ENCODE results near the gene GPC6.
A peak's percentile ranks its signal among the peaks of the same experiment; 100 is the strongest.

Gene GPC6

GRCh38 chr13:94236132-94236531 is 1009.5 kb downstream of the GPC6 start:
- DNase-seq, result no peak

DNA sequence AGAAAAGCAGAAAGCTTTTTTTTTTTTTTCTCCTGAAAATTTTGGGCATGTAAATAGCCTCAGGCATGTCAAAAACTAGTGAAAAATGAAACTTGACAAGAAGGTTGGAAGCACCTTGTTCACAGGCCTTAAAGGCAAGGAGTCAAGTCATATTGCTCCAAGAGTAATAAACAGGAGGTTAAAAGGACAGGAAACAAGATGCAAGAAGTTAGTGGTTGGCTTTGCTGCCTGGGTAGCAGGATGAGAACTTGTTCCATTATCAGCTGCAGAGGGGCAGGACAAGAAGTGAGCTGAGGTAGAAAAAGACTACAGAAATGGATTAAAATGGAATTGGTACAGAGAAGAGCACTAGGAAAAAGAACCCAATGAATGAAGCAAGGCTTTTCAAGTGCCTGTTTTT is 1010.3 kb downstream of the GPC6 start:
- DNase-seq, result no peak

GRCh38 chr13:94239135-94239534 is 1012.5 kb downstream of the GPC6 start:
- no peak for DNase-seq

DNA sequence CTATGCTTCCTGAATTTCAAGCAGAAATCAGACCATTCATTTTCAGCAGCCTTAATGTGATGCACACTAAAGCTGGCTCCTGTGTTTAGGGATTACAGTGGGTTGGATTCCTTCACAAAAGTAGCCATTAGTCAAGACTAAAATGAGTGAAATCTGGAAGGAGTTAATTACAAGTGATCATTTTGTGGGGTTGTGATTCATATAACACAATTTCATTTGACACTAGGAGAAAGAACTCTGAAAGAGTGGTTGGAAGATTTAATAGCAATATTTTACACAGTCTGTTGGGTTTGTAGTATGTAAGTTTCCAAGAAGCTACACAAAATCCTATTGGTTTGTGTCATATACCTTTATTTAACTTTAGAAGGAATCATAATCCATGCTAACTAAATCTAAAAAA is 1015.9 kb downstream of the GPC6 start:
- no peak for DNase-seq

- no peak for DNase-seq
These were observed 1016.9 kb downstream of the GPC6 start for GRCh38 chr13:94243551-94243950.

DNA sequence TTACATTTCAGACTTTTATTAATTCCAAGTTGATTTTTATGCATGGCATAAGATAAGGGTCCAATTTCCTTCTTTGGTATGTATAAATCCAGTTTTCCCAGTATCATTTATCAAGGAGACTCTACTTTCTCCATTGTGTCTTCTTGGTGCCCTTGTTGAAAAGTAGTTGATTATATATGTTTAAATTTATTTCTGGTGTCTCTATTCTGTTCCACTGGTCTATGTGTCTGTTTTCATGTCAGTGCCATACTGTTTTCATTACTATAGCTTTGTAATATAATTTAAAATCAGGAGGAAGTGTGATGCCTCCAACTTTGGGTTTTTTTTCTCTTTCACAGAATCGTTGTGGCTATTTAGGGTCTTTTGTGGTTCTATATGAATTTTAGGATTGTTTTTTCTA is 1019.9 kb downstream of the GPC6 start:
- DNase-seq, result no peak

DNA sequence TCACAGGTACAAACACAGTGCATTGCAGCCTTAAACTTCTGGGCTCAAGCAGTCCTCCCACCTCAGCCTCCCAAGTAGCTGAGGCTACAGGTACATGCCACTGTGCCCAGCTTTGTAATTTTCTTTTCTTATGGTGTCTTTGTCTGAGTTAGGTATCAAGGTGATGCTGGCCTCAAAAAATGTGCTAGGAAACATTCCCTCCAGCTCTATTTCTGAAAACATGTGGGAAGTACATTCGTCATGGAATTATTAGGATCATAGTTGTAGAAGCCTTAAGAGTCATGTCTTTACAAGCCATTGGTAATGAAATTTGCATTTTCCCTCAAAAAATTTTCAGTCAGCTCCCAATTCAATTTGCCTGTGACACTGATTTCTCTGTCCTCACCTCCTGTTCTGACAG is 1021.3 kb downstream of the GPC6 start:
- no peak for DNase-seq

GRCh38 chr13:94248454-94249228 is 1022.0 kb downstream of the GPC6 start:
- DNase-seq, result no peak

DNA sequence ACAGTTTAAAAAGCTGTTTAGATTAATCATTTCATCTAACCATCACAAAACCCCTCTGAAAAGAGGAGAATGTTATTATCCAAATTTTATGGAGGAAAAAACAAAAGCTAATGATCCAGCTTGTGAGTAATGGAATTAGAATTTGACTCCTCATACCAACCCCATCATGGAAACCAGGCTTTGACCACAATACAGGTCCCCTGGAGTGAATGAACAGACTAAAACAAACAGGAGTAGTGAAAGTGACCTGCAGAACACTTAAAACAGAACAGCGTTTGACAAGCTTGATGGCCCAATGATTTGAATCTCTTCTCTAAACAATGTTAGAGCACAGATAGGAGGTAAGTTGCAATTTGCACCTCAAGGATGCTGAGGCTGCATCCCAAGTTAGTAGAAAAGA is 1022.9 kb downstream of the GPC6 start:
- DNase-seq, result no peak

- DNase-seq, result no peak
These were observed 1025.4 kb downstream of the GPC6 start for GRCh38 chr13:94251831-94252608.

DNA sequence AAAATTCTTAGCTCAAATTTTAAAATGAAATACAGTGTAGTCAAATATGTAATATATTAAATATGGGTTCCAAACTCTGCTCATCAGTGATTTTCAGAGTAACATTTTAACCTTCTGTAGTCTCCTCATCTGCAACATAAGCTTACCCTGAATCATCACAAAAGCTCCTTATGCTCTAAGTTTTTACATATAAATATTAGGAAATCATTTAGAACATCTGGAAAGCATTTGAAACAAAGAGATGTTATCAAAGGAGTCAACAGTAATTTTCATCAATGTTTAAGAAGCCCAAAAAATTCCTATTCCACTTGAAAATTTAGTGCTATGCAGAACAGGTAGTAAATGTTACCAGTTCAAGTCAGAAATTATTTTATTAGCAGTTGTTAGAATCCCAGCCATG is 1028.1 kb downstream of the GPC6 start:
- DNase-seq, result no peak

DNA sequence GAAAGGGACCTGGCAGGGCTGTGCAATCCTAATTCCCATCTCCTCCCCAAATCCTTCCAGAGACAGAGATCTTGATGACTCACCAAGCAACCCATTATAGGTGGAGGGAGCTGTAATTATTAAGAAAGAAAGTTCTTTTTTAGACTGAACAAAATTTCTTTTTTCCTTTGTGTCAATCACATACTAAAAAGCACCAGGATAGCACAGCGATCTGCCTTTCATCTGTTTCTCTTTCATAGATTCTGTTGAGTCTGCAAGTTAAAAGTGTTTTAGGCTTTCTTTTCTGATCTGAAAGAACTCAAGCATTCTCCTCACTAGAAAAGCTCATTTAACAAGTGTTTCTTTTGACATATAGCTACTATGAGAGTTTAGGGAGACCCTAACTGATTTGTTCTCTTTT is 1030.1 kb downstream of the GPC6 start:
- no peak for DNase-seq

DNA sequence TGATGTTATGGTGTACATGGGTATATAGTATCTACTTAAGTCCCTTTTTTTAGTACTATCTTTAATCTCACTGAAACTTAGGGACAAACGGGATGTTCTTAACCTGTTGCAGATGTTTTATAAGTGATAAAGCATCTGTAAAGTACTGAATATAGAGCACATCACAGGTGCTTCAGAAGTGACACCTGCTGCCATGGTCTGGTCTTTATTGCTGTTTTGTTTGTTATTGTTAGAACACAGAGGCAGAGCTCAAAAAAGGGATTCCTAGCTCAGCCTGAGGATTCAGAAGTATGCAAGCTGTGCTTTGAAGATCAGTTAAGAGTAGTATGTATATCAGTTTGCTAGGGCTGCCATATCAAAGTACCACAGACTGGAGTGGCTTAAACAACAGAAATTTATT is 1033.4 kb downstream of the GPC6 start:
- no peak for DNase-seq

GRCh38 chr13:94261163-94261562 is 1034.6 kb downstream of the GPC6 start:
- no peak for DNase-seq

DNA sequence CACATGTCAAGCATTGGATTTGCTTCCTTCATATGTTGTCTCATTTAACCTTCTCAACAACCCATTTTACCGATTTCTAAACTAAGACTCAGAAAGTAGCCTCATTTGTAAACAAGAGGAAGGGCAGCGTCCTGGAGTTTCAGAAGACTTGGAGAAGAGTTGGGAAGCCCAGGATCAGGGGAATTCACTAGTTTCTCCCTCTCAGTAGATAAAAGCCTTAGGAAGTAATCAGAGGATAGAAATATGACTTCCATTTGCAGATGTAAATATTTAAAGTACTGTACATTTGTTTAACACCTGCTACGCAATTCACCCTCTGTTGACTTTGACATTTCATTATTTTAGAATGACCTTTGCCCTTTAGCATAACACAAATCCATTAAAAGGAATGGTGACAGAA is 1036.4 kb downstream of the GPC6 start:
- no peak for DNase-seq

GRCh38 chr13:94267581-94268366 is 1041.2 kb downstream of the GPC6 start:
- peak; percentile 22 for DNase-seq

GRCh38 chr13:94268661-94269060 is 1042.1 kb downstream of the GPC6 start:
- DNase-seq, result no peak

- no peak for DNase-seq
These were observed 1043.0 kb downstream of the GPC6 start for GRCh38 chr13:94269557-94269956.

- DNase-seq, result no peak
These were observed 1043.9 kb downstream of the GPC6 start for GRCh38 chr13:94270556-94270955.

- DNase-seq, result no peak
These were observed 1045.4 kb downstream of the GPC6 start for GRCh38 chr13:94272038-94272437.

DNA sequence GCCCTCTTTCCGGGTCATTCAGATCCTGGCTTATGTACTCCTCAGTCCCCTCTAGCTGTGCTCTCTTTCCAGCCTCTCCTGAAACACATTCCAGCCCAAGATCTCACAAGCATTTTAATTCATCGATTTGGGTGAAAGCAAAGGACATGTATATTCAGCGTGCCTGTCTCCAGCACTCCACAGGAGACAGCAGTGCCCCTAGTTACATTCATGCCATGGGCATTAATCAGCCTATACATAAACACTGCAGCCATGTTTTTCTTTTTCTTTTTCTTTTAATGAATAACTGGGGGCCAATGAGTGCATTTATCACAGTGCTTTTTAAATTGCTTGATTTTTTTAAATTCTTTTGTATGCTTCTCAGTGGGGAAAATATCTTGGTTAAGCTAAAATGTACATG is 1053.7 kb downstream of the GPC6 start:
- DNase-seq, result no peak

- no peak for DNase-seq
These were observed 1054.2 kb downstream of the GPC6 start for GRCh38 chr13:94280845-94281244.

- DNase-seq, result no peak
These were observed 1060.0 kb downstream of the GPC6 start for GRCh38 chr13:94286581-94286980.
